Panc1 (cell line): ENCODE results near the gene ZNF823. TPM values are rescaled to one million over a fixed set of nuclear protein-coding genes. Genes with fewer than 3 reads are reported as not detected.

Experiments used
- ATAC-seq: fragments of 200-7000 bp; cut with Tn5 transposase; 2 replicates; pipeline ENCODE4 v1.9.1; 2020; ENCODE audit warnings: mild to moderate bottlenecking, moderate library complexity
- BruUV-seq: library from RNA; stranded (reverse); fragments of 400-500 nt; replicated peaks from 2 replicates; lab custom pipeline; 2021; lab: Mats Ljungman, UMichigan
- CTCF ChIA-PET: fragments of 300-600 bp; sonication (Branson Sonifier 250); formaldehyde crosslinking; loops from one replicate; lab custom pipeline; 2022; ENCODE audit warnings: antibody characterized with exemption; lab: Charles Lee
- POLR2A ChIA-PET: fragments of 300-600 bp; sonication (Branson Sonifier 250); formaldehyde crosslinking; loops from one replicate; lab custom pipeline; 2022; ENCODE audit warnings: antibody characterized with exemption; lab: Charles Lee
- DNase-seq: peaks from one replicate; pipeline ENCODE4 v3.0.0-alpha.2; 2010; ENCODE audit warnings: low read depth, low spot score
- H3K27ac ChIP-seq: 2 replicates; pipeline ENCODE4 v1.5.1; 2011; ENCODE audit warnings: mild to moderate bottlenecking, low read length, inconsistent platforms
- H3K27me3 ChIP-seq: fragments of 200-500 bp; sonication (Bioruptor generic); 2 replicates; pipeline ENCODE4 v1.6.0; 2014; ENCODE audit warnings: low read length, inconsistent platforms; ENCODE audit not compliant: control insufficient read depth, insufficient read depth
- H3K36me3 ChIP-seq: fragments of 200-500 bp; sonication (Bioruptor generic); 2 replicates; pipeline ENCODE4 v1.5.1; 2014; ENCODE audit warnings: inconsistent platforms, mild to moderate bottlenecking, low read length, moderate library complexity; ENCODE audit not compliant: control insufficient read depth, insufficient read depth
- H3K4me1 ChIP-seq: 2 replicates; pipeline ENCODE4 v1.5.1; 2011; ENCODE audit warnings: inconsistent platforms, mild to moderate bottlenecking, low read length, moderate library complexity; ENCODE audit not compliant: control insufficient read depth, insufficient read depth
- H3K4me3 ChIP-seq, 2 experiments: 2 replicates each; pipeline ENCODE4 v1.5.1; 2011 to 2012; ENCODE audit warnings: low read depth in 2 of 2, low read length in 2 of 2, mild to moderate bottlenecking in 2 of 2, inconsistent platforms in 1 of 2, moderate library complexity in 1 of 2
- H3K9me3 ChIP-seq: fragments of 200-500 bp; sonication (Bioruptor generic); 2 replicates; pipeline ENCODE4 v1.5.1; 2014; ENCODE audit warnings: low read depth, mild to moderate bottlenecking, inconsistent platforms, low read length, moderate library complexity; ENCODE audit not compliant: control insufficient read depth, insufficient read depth
- POLR2AphosphoS5 ChIP-seq: IDR thresholded peaks from 2 replicates; pipeline ENCODE4 v1.6.1; 2012; ENCODE audit warnings: mild to moderate bottlenecking, low read depth, low read length, moderate library complexity
- SIN3A ChIP-seq: IDR thresholded peaks from 2 replicates; pipeline ENCODE4 v1.6.1; 2012; ENCODE audit warnings: low read depth, mild to moderate bottlenecking, low read length, moderate library complexity, borderline replicate concordance; ENCODE audit not compliant: insufficient read depth
- TCF7L2 ChIP-seq: IDR thresholded peaks from 2 replicates; pipeline ENCODE4 v1.6.1; 2011; ENCODE audit warnings: mild to moderate bottlenecking, low read depth, low read length, inconsistent platforms
- in situ Hi-C: cut with HindIII; loops from 2 replicates; pipeline ENCODE4 v1.10.0; 2016; ENCODE audit warnings: low sequenced_read_pairs, low pct_unique_long_range_greater_than_20kb
- intact Hi-C: fragments of 100-400 bp; cut with micrococcal nuclease; formaldehyde crosslinking; loops from one replicate; pipeline ENCODE4 v1.10.0; 2022; ENCODE audit not compliant: unreplicated experiment
- total RNA-seq: library from RNA; stranded (reverse); gene quantifications from one replicate; pipeline ENCODE4 v1.2.1, GENCODE V29; 2021; ENCODE audit not compliant: unreplicated experiment
- TF ChIP-seq, protein P1 (sequence below), 2 experiments: IDR thresholded peaks; 2 replicates each; pipeline ENCODE4 v1.6.1; 2011 to 2012; ENCODE audit warnings: low read depth in 2 of 2, control low read depth in 1 of 2, low read length in 1 of 2, mild to moderate bottlenecking in 1 of 2, moderate library complexity in 1 of 2; ENCODE audit not compliant: insufficient read depth in 1 of 2
- TF ChIP-seq, protein P2 (sequence below): fragments of 450-650 bp; IDR thresholded peaks from 2 replicates; pipeline ENCODE4 v1.5.1; 2017; ENCODE audit warnings: mild to moderate bottlenecking

ZNF823 gene
- total RNA-seq, 1 experiment from 2014 or later: 5.0 TPM

DNA sequence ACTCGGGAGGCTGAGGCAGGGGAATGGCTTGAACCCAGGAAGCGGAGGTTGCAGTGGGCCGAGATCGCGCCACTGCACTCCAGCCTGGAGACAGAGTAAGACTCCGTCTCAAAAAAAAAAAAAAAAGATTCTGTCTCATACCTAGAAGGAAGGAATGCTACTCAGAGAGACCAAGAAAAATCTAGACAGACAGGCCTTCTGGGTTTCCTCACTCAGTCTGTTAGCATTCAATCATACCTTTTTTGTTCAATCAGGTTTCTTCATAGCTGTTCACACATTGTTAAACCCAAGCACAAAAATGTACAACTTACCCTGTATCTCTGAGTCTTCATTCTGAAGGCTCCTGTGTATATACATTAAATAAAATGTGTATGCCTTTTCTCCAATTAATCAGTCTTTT lies 40.5 kb downstream of the ZNF823 start:
- in situ Hi-C loops: no loop called here
- no TSS peak for BruUV-seq
- DNase-seq (no peak), ATAC-seq (no peak)
- no peak overlapping the region for H3K4me3 ChIP-seq
- ChIA-PET POLR2A (no interaction called here), CTCF (no interaction called here)
- intact Hi-C loops: no loop called here
- no peak overlapping the region for H3K27ac ChIP-seq
- no peaks in the 10 kb centered on the region for H3K4me1 ChIP-seq
- TF ChIP-seq TCF7L2 (no peak), POLR2AphosphoS5 (no peak), SIN3A (no peak)
- TF ChIP-seq, protein P1, sequence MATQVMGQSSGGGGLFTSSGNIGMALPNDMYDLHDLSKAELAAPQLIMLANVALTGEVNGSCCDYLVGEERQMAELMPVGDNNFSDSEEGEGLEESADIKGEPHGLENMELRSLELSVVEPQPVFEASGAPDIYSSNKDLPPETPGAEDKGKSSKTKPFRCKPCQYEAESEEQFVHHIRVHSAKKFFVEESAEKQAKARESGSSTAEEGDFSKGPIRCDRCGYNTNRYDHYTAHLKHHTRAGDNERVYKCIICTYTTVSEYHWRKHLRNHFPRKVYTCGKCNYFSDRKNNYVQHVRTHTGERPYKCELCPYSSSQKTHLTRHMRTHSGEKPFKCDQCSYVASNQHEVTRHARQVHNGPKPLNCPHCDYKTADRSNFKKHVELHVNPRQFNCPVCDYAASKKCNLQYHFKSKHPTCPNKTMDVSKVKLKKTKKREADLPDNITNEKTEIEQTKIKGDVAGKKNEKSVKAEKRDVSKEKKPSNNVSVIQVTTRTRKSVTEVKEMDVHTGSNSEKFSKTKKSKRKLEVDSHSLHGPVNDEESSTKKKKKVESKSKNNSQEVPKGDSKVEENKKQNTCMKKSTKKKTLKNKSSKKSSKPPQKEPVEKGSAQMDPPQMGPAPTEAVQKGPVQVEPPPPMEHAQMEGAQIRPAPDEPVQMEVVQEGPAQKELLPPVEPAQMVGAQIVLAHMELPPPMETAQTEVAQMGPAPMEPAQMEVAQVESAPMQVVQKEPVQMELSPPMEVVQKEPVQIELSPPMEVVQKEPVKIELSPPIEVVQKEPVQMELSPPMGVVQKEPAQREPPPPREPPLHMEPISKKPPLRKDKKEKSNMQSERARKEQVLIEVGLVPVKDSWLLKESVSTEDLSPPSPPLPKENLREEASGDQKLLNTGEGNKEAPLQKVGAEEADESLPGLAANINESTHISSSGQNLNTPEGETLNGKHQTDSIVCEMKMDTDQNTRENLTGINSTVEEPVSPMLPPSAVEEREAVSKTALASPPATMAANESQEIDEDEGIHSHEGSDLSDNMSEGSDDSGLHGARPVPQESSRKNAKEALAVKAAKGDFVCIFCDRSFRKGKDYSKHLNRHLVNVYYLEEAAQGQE (IDR thresholded peaks at IDR 0.05; ENCODE audit: insufficient read depth in 1 of 2, low read depth in 2 of 2, low read length in 1 of 2): no peak
- TF ChIP-seq, protein P2, sequence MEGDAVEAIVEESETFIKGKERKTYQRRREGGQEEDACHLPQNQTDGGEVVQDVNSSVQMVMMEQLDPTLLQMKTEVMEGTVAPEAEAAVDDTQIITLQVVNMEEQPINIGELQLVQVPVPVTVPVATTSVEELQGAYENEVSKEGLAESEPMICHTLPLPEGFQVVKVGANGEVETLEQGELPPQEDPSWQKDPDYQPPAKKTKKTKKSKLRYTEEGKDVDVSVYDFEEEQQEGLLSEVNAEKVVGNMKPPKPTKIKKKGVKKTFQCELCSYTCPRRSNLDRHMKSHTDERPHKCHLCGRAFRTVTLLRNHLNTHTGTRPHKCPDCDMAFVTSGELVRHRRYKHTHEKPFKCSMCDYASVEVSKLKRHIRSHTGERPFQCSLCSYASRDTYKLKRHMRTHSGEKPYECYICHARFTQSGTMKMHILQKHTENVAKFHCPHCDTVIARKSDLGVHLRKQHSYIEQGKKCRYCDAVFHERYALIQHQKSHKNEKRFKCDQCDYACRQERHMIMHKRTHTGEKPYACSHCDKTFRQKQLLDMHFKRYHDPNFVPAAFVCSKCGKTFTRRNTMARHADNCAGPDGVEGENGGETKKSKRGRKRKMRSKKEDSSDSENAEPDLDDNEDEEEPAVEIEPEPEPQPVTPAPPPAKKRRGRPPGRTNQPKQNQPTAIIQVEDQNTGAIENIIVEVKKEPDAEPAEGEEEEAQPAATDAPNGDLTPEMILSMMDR: no peak
- no peaks in the 10 kb centered on the region for H3K9me3 ChIP-seq
- H3K36me3 ChIP-seq: no peaks in the 10 kb centered on the region
- no peaks in the 10 kb centered on the region for H3K27me3 ChIP-seq

DNA sequence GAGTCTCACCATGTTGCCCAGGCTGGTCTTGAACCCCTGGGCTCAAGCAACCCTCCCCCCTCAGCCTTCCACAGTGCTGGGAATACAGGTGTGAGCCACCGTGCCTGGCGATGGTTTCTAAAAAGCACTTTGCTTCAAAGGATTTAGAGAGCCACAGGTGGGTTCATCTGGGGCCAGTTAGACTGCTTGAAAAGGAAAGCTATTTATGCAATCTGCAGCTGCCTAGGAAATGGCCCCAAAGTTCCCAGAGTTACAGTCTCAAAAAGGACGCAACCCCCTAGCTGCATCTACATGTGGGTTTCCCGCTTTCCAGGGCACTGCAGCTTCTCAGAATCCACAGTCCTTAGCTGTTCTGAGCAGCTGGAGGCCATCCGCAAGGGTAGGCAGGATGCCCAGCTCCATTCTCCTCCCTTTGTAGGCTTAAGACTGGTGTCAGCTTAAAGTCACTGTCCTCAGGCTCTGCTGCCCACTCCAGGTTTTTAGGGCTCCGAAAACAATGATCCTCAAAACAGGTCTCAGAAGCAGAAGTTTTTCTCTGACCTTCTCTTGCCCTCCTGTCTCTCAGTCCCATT lies 41.4 kb downstream of the ZNF823 start:
- CTCF ChIA-PET: no interaction called here
- TF ChIP-seq, protein P2: no peak
- TF ChIP-seq POLR2AphosphoS5 (no peak), SIN3A (no peak), TCF7L2 (no peak)
- TF ChIP-seq, protein P1 (IDR thresholded peaks at IDR 0.05; ENCODE audit: insufficient read depth in 1 of 2, low read depth in 2 of 2, low read length in 1 of 2): no peak
- in situ Hi-C loops: no loop called here

More for the DNA sequence above, 41.4 kb downstream of the ZNF823 start:
- Histone ChIP-seq H3K27me3 (no peaks in the 10 kb centered on the region), H3K4me1 (no peaks in the 10 kb centered on the region), H3K4me3 (no peak overlapping the region), H3K27ac (no peak overlapping the region), H3K9me3 (no peaks in the 10 kb centered on the region), H3K36me3 (no peaks in the 10 kb centered on the region)
- BruUV-seq: no TSS peak
- intact Hi-C loops: no loop called here
- no peak for ATAC-seq
- POLR2A ChIA-PET: no interaction called here
- DNase-seq: no peak
